SK-N-MC (cell line): Measurements from ENCODE around the gene SEMA5A.

Experiments
- EZH2 ChIP-seq: fragments of 200-600 bp; sonication (generic); IDR thresholded peaks from one replicate; pipeline ENCODE4 v1.6.1; 2017; ENCODE audit warnings: antibody characterized with exemption
- FOXP2 ChIP-seq: optimal IDR thresholded peaks from 2 replicates; pipeline ENCODE3; 2011; ENCODE audit warnings: mild to moderate bottlenecking, moderate library complexity; ENCODE audit not compliant: insufficient read depth; ENCODE audit errors: extremely low read length, control extremely low read depth
- POLR2AphosphoS5 ChIP-seq: IDR thresholded peaks from 2 replicates; pipeline ENCODE4 v1.6.1; 2012; ENCODE audit warnings: mild to moderate bottlenecking, low read depth, low read length, borderline replicate concordance

DNA sequence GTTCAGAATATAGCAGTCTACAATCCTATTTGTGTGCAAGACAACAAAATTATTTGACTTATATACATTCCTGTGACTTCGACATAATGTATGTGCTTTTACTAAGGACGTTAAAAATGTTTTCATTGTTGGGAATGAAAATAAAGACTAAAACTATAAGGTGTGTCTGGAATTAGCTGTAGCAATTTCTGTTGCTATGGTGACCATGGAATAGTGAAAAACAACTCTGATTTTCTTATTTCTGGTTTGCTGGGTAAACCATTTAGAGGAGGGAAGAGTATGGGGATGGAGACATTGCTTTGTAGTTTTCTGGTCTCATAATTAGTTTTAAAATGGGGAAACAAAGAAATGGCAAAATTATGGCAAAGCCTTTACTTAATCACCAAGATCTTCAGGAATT, 343.2 kb downstream of the SEMA5A start:
- TF ChIP-seq POLR2AphosphoS5 (no peak), EZH2 (no peak), FOXP2 (no peak)
